B cell (primary cell): Measurements from ENCODE around the gene GALR3. TPM values are rescaled to one million over a fixed set of nuclear protein-coding genes. Genes with fewer than 3 reads are reported as not detected.

ENCODE experiments used
- ATAC-seq: fragments of 200-7000 bp; cut with Tn5 transposase; one replicate; pipeline ENCODE4 v1.10.0; 2021; ENCODE audit warnings: low read depth, mild to moderate bottlenecking, moderate number of reproducible peaks, moderate library complexity
- CTCF ChIA-PET: fragments of 350-600 bp; sonication (Branson Sonifier 250); formaldehyde crosslinking; loops from one replicate; lab custom pipeline; 2021; ENCODE audit warnings: antibody characterized with exemption, inconsistent platforms; lab: Charles Lee
- POLR2A ChIA-PET: fragments of 350-600 bp; sonication (Branson Sonifier 250); formaldehyde crosslinking; loops from one replicate; lab custom pipeline; 2021; ENCODE audit warnings: antibody characterized with exemption; lab: Charles Lee
- DNase-seq: peaks from one replicate; pipeline ENCODE4 v3.0.0; 2013
- H2AFZ ChIP-seq: 2 replicates; pipeline ENCODE4 v1.6.1; 2012; ENCODE audit warnings: mild to moderate bottlenecking, low read depth, low read length; ENCODE audit not compliant: insufficient read depth, poor library complexity, severe bottlenecking
- H3K27ac ChIP-seq, 2 donors: 1 replicate in 1 of 2; 2 replicates in 1 of 2; pipeline ENCODE4 v1.5.1; 2012 to 2013; ENCODE audit warnings: low read length in 2 of 2, mild to moderate bottlenecking in 2 of 2, moderate library complexity in 1 of 2
- H3K27me3 ChIP-seq, 4 experiments: fragments of 200-600 bp in 1 of 4; sonication (generic) in 1 of 4; replicated peaks in 1 of 4; 1 replicate in 2 of 4; 2 replicates in 2 of 4; pipeline versions ENCODE4 v1.6.1 to v1.7.0; 2013 to 2016; ENCODE audit warnings: low read length in 3 of 4, mild to moderate bottlenecking in 2 of 4, mixed read lengths in 1 of 4, moderate library complexity in 1 of 4; ENCODE audit not compliant: insufficient read depth in 4 of 4, control insufficient read depth in 3 of 4; ENCODE audit errors: control extremely low read depth in 1 of 4
- H3K36me3 ChIP-seq, 2 experiments: replicated peaks in 1 of 2; 1 replicate in 1 of 2; 2 replicates in 1 of 2; pipeline versions ENCODE4 v1.6.1 to v1.7.1; 2013; ENCODE audit warnings: low read length in 1 of 2; ENCODE audit not compliant: insufficient read depth in 2 of 2, control insufficient read depth in 1 of 2; ENCODE audit errors: control extremely low read depth in 1 of 2, extremely low read depth in 1 of 2
- H3K4me1 ChIP-seq, 2 donors: fragments of 200-600 bp in 1 of 2; sonication (generic) in 1 of 2; 1 replicate in 1 of 2; 2 replicates in 1 of 2; pipeline versions ENCODE4 v1.5.1 to v1.6.1; 2013 to 2017; ENCODE audit warnings: low read length in 2 of 2; ENCODE audit not compliant: control insufficient read depth in 2 of 2, insufficient read depth in 2 of 2
- H3K4me2 ChIP-seq: replicated peaks from 2 replicates; pipeline ENCODE3; 2012; ENCODE audit warnings: mild to moderate bottlenecking, low read depth, low read length; ENCODE audit not compliant: poor library complexity, severe bottlenecking
- H3K4me3 ChIP-seq, 5 experiments: fragments of 200-600 bp in 1 of 5; sonication (generic) in 1 of 5; 1 replicate in 3 of 5; 2 replicates in 2 of 5; pipeline versions ENCODE4 v1.5.1 to v1.7.0; 2011 to 2016; ENCODE audit warnings: low read length in 4 of 5, mild to moderate bottlenecking in 4 of 5, low read depth in 2 of 5, control low read depth in 1 of 5, moderate library complexity in 1 of 5; ENCODE audit not compliant: insufficient read depth in 1 of 5; ENCODE audit errors: control extremely low read depth in 1 of 5, extremely low read depth in 1 of 5
- H3K79me2 ChIP-seq: fragments of 200-600 bp; sonication (generic); one replicate; pipeline ENCODE4 v1.6.0; 2016; ENCODE audit warnings: low read length; ENCODE audit not compliant: control insufficient read depth, insufficient read depth
- H3K9ac ChIP-seq: fragments of 200-600 bp; sonication (generic); 2 replicates; pipeline ENCODE4 v1.6.1; 2017; ENCODE audit warnings: mild to moderate bottlenecking, low read length, moderate library complexity
- H3K9me3 ChIP-seq, 3 donors: one replicate each; pipeline versions ENCODE4 v1.6.1 to v1.7.1; 2013; ENCODE audit warnings: low read length in 2 of 3; ENCODE audit not compliant: control insufficient read depth in 2 of 3, insufficient read depth in 1 of 3; ENCODE audit errors: control extremely low read depth in 1 of 3
- H4K20me1 ChIP-seq: 2 replicates; pipeline ENCODE4 v1.6.0; 2012; ENCODE audit warnings: mild to moderate bottlenecking, low read length; ENCODE audit not compliant: insufficient read depth, control insufficient read depth, poor library complexity, severe bottlenecking
- H3K27ac Mint-ChIP-seq: one replicate; pipeline ENCODE4 v1.8.0; 2021; ENCODE audit warnings: mixed read lengths
- H3K27me3 Mint-ChIP-seq: one replicate; pipeline ENCODE4 v1.8.0; 2021; ENCODE audit warnings: mixed read lengths
- H3K4me1 Mint-ChIP-seq: one replicate; pipeline ENCODE4 v1.8.0; 2021; ENCODE audit warnings: mixed read lengths
- H3K4me3 Mint-ChIP-seq: one replicate; pipeline ENCODE4 v1.8.0; 2021; ENCODE audit warnings: mixed read lengths
- H3K9me3 Mint-ChIP-seq: one replicate; pipeline ENCODE4 v1.8.0; 2022; ENCODE audit warnings: mixed read lengths; ENCODE audit not compliant: insufficient read depth
- EZH2 ChIP-seq: IDR thresholded peaks from 2 replicates; pipeline ENCODE4 v1.6.1; 2012; ENCODE audit warnings: borderline replicate concordance, low read depth, mild to moderate bottlenecking, moderate library complexity, low read length; ENCODE audit not compliant: insufficient read depth, poor library complexity, severe bottlenecking
- WGBS: methylation state at CpG from one replicate; pipeline ENCODE4 v1.1.5; 2013; ENCODE audit warnings: missing lambda C conversion rate; ENCODE audit not compliant: insufficient coverage; 5-methylcytosine and 5-hydroxymethylcytosine counted together
- intact Hi-C: fragments of 100-400 bp; cut with micrococcal nuclease; formaldehyde crosslinking; loops from one replicate; pipeline ENCODE4 v1.10.0; 2022
- polyA plus RNA-seq: library from polyadenylated mRNA; depleted of rRNA; stranded (reverse); fragments of >200 nt; gene quantifications from 2 replicates; pipeline ENCODE4 v1.2.3, GENCODE V29; 2012
- total RNA-seq, 2 donors: library from RNA; stranded (reverse); fragments of 120-200 nt in 1 of 2; gene quantifications; 1 replicate in 1 of 2; 2 replicates in 1 of 2; pipeline versions ENCODE4 v1.2.3 to v1.2.4, GENCODE V29; 2013 to 2022
- TF ChIP-seq, protein P1 (sequence below): fragments of 200-600 bp; IDR thresholded peaks from one replicate; pipeline ENCODE4 v1.8.0; 2022; ENCODE audit warnings: antibody characterized with exemption, mild to moderate bottlenecking

The GALR3 gene
- total and polyA plus RNA-seq, 2 donors (not counting 1 experiment from before 2014, with no cell fraction given): not detected

DNA sequence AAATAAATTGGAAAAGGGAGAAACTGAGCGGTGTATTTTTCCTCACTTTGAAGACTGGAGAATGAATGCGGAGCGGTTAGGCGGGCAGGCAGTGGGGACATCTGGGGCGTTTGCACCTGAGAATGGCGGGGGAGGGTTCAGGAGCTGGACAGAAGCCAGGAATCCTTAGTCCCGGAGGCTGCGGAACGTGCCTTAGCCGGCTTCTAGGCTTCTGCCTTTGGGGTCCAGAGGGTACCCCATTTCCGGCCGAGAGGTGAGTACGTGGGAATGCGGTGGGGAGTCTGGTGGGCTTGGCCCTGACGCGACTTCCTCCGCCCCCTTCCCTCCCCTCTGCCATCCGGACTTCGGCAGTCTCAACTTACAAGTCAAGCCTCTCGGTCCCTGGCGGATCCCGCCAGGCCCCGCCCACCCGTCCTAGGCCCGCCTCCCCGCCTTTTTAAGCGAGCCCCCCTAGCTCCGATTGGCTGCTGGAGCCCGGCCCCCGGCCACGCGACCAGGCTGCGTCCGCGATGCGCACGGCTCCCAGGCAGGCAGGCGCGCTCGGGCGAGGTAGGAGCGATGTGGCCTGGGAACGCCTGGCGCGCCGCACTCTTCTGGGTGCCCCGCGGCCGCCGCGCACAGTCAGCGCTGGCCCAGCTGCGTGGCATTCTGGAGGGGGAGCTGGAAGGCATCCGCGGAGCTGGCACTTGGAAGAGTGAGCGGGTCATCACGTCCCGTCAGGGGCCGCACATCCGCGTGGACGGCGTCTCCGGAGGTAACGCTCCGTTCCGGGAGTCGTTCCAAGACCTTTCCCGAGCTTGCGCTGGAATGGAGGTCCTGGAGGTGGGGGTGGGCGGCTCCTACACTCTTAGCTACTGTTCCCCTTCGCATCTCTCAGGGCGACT lies 15.5 kb upstream of the GALR3 start, which contains the start of gene GCAT:
Gene GCAT, plus strand, starts transcription at position 525 of the 884 bp plus-strand sequence. Its CDS starts 34 bp downstream, at position 559.
- ChIA-PET CTCF (interaction anchor here (0.6 to 4.1 kb wide), 5 partner anchors 10 to 163 kb away, joined by 3 to 30 read pairs (median 3); partner anchors contain the start of genes C22orf23 and POLR2F), POLR2A (interaction anchor here (0.6 to 0.7 kb wide), 3 partner anchors 18 to 199 kb away, joined by 3 to 5 read pairs (median 3); partner anchors contain the start of gene GGA1)
- intact Hi-C loops: loop anchor here (1.0 kb wide), 1 partner anchor 37 kb away; the partner anchor contains the start of gene ANKRD54
- ATAC-seq: peak; percentile 97
- Histone ChIP-seq H3K4me2 (peak within 1 kb of the TSS; percentile 78), H2AFZ (peak within 1 kb of the TSS; percentile 76), H3K4me3 (peak within 1 kb of the TSS; percentile 17 to 61 (median 53)), H3K36me3 (no peaks in the 10 kb centered on the region), H3K79me2 (no peaks in the 10 kb centered on the region), H3K9ac (peak within 1 kb of the TSS; percentile 66), H3K9me3 (peaks cover 0 to 35% (median 0%) of the 10 kb centered on the region in 3 donors), H3K4me1 (peaks cover 51 to 60% of the 10 kb centered on the region in 2 donors), H3K27me3 (peaks cover 0 to 91% (median 51%) of the 10 kb centered on the region in 4 experiments), H4K20me1 (peaks cover 5% of the 10 kb centered on the region), H3K27ac (no peak within 1 kb of the TSS)
- Mint-ChIP-seq H3K27ac (no peak within 1 kb of the TSS), H3K4me1 (peaks cover 33% of the 10 kb centered on the region), H3K4me3 (peak within 1 kb of the TSS; percentile 77), H3K27me3 (peaks cover 58% of the 10 kb centered on the region), H3K9me3 (no peaks in the 10 kb centered on the region)
- TF ChIP-seq, protein P1, sequence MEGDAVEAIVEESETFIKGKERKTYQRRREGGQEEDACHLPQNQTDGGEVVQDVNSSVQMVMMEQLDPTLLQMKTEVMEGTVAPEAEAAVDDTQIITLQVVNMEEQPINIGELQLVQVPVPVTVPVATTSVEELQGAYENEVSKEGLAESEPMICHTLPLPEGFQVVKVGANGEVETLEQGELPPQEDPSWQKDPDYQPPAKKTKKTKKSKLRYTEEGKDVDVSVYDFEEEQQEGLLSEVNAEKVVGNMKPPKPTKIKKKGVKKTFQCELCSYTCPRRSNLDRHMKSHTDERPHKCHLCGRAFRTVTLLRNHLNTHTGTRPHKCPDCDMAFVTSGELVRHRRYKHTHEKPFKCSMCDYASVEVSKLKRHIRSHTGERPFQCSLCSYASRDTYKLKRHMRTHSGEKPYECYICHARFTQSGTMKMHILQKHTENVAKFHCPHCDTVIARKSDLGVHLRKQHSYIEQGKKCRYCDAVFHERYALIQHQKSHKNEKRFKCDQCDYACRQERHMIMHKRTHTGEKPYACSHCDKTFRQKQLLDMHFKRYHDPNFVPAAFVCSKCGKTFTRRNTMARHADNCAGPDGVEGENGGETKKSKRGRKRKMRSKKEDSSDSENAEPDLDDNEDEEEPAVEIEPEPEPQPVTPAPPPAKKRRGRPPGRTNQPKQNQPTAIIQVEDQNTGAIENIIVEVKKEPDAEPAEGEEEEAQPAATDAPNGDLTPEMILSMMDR: no peak
- TF ChIP-seq EZH2: peak; percentile 4
- under 1% methylated on average over 66 of the region's 73 CpGs for WGBS
- peak; percentile 88 for DNase-seq
